ENCODE results near the gene MEF2C. TPM values are rescaled to one million over a fixed set of nuclear protein-coding genes. Genes with fewer than 3 reads are reported as not detected.
"Not testable (repeated sequence)": the region's sequence is repeated elsewhere in the genome, so short reads cannot be mapped to it uniquely, and the experiment has no call there.

MEF2C gene
- total RNA-seq, 1 donor: 30.0 TPM

GRCh38 chr5:88858392-88858791 is 24.6 kb downstream of the MEF2C start:
- Histone ChIP-seq H3K4me1 (ENCODE audit: insufficient read depth, low read length) (no peaks in the 10 kb centered on the region), H3K9me3 (ENCODE audit: low read depth, low read length) (no peaks in the 10 kb centered on the region), H3K4me3 (ENCODE audit: low read length) (no peak overlapping the region), H3K27me3 (ENCODE audit: insufficient read depth, low read length) (no peaks in the 10 kb centered on the region)

GRCh38 chr5:88856381-88856780 is 26.6 kb downstream of the MEF2C start:
- H3K9me3 ChIP-seq (ENCODE audit: low read depth, low read length); H3K4me1 ChIP-seq (ENCODE audit: insufficient read depth, low read length); H3K4me3 ChIP-seq (ENCODE audit: low read length); H3K27me3 ChIP-seq (ENCODE audit: insufficient read depth, low read length): not testable (repeated sequence)

GRCh38 chr5:88854769-88855168 is 28.2 kb downstream of the MEF2C start:
- no peaks in the 10 kb centered on the region for H3K4me1 ChIP-seq (ENCODE audit: insufficient read depth, low read length)
- H3K27me3 ChIP-seq (ENCODE audit: insufficient read depth, low read length): no peaks in the 10 kb centered on the region
- H3K9me3 ChIP-seq (ENCODE audit: low read depth, low read length): no peaks in the 10 kb centered on the region
- H3K4me3 ChIP-seq (ENCODE audit: low read length): no peak overlapping the region

GRCh38 chr5:88847420-88847819 is 35.6 kb downstream of the MEF2C start:
- no peaks in the 10 kb centered on the region for H3K27me3 ChIP-seq (ENCODE audit: insufficient read depth, low read length)
- H3K4me3 ChIP-seq (ENCODE audit: low read length): no peak overlapping the region
- H3K4me1 ChIP-seq (ENCODE audit: insufficient read depth, low read length): peaks cover 8% of the 10 kb centered on the region
- no peaks in the 10 kb centered on the region for H3K9me3 ChIP-seq (ENCODE audit: low read depth, low read length)

- Histone ChIP-seq H3K4me3 (ENCODE audit: low read length) (no peak overlapping the region), H3K9me3 (ENCODE audit: low read depth, low read length) (no peaks in the 10 kb centered on the region), H3K27me3 (ENCODE audit: insufficient read depth, low read length) (no peaks in the 10 kb centered on the region), H3K4me1 (ENCODE audit: insufficient read depth, low read length) (peaks cover 8% of the 10 kb centered on the region)
Measured at GRCh38 chr5:88846434-88846833, 36.5 kb downstream of the MEF2C start.

- Histone ChIP-seq H3K9me3 (ENCODE audit: low read depth, low read length) (no peaks in the 10 kb centered on the region), H3K4me1 (ENCODE audit: insufficient read depth, low read length) (peaks cover 8% of the 10 kb centered on the region), H3K4me3 (ENCODE audit: low read length) (no peak overlapping the region), H3K27me3 (ENCODE audit: insufficient read depth, low read length) (no peaks in the 10 kb centered on the region)
Measured at GRCh38 chr5:88845081-88845697, 37.8 kb downstream of the MEF2C start.

- Histone ChIP-seq H3K4me3 (ENCODE audit: low read length) (no peak overlapping the region), H3K27me3 (ENCODE audit: insufficient read depth, low read length) (no peaks in the 10 kb centered on the region), H3K4me1 (ENCODE audit: insufficient read depth, low read length) (peaks cover 8% of the 10 kb centered on the region), H3K9me3 (ENCODE audit: low read depth, low read length) (no peaks in the 10 kb centered on the region)
Measured at GRCh38 chr5:88842784-88843183, 40.2 kb downstream of the MEF2C start.

GRCh38 chr5:88841212-88841611 is 41.8 kb downstream of the MEF2C start:
- Histone ChIP-seq H3K9me3 (ENCODE audit: low read depth, low read length) (no peaks in the 10 kb centered on the region), H3K4me3 (ENCODE audit: low read length) (no peak overlapping the region), H3K27me3 (ENCODE audit: insufficient read depth, low read length) (no peaks in the 10 kb centered on the region), H3K4me1 (ENCODE audit: insufficient read depth, low read length) (peaks cover 14% of the 10 kb centered on the region)

- H3K4me1 ChIP-seq (ENCODE audit: insufficient read depth, low read length): peaks cover 8% of the 10 kb centered on the region
- no peak overlapping the region for H3K4me3 ChIP-seq (ENCODE audit: low read length)
- no peaks in the 10 kb centered on the region for H3K9me3 ChIP-seq (ENCODE audit: low read depth, low read length)
- no peaks in the 10 kb centered on the region for H3K27me3 ChIP-seq (ENCODE audit: insufficient read depth, low read length)
Measured at GRCh38 chr5:88840495-88840894, 42.5 kb downstream of the MEF2C start.

GRCh38 chr5:88839238-88839637 is 43.7 kb downstream of the MEF2C start:
- Histone ChIP-seq H3K27me3 (ENCODE audit: insufficient read depth, low read length) (no peaks in the 10 kb centered on the region), H3K9me3 (ENCODE audit: low read depth, low read length) (no peaks in the 10 kb centered on the region), H3K4me1 (ENCODE audit: insufficient read depth, low read length) (peaks cover 10% of the 10 kb centered on the region), H3K4me3 (ENCODE audit: low read length) (no peak overlapping the region)

GRCh38 chr5:88838500-88838899 is 44.5 kb downstream of the MEF2C start:
- no peak overlapping the region for H3K4me3 ChIP-seq (ENCODE audit: low read length)
- peaks cover 16% of the 10 kb centered on the region for H3K4me1 ChIP-seq (ENCODE audit: insufficient read depth, low read length)
- no peaks in the 10 kb centered on the region for H3K27me3 ChIP-seq (ENCODE audit: insufficient read depth, low read length)
- H3K9me3 ChIP-seq (ENCODE audit: low read depth, low read length): no peaks in the 10 kb centered on the region

- Histone ChIP-seq H3K4me3 (ENCODE audit: low read length) (no peak overlapping the region), H3K9me3 (ENCODE audit: low read depth, low read length) (no peaks in the 10 kb centered on the region), H3K4me1 (ENCODE audit: insufficient read depth, low read length) (peaks cover 16% of the 10 kb centered on the region), H3K27me3 (ENCODE audit: insufficient read depth, low read length) (no peaks in the 10 kb centered on the region)
Measured at GRCh38 chr5:88837817-88838216, 45.2 kb downstream of the MEF2C start.

- Histone ChIP-seq H3K27me3 (ENCODE audit: insufficient read depth, low read length) (no peaks in the 10 kb centered on the region), H3K4me1 (ENCODE audit: insufficient read depth, low read length) (peaks cover 16% of the 10 kb centered on the region), H3K9me3 (ENCODE audit: low read depth, low read length) (no peaks in the 10 kb centered on the region), H3K4me3 (ENCODE audit: low read length) (no peak overlapping the region)
Measured at GRCh38 chr5:88837222-88837621, 45.8 kb downstream of the MEF2C start.

- Histone ChIP-seq H3K4me1 (ENCODE audit: insufficient read depth, low read length) (peaks cover 16% of the 10 kb centered on the region), H3K4me3 (ENCODE audit: low read length) (no peak overlapping the region), H3K9me3 (ENCODE audit: low read depth, low read length) (no peaks in the 10 kb centered on the region), H3K27me3 (ENCODE audit: insufficient read depth, low read length) (no peaks in the 10 kb centered on the region)
Measured at GRCh38 chr5:88836195-88836838, 46.7 kb downstream of the MEF2C start.

- H3K4me3 ChIP-seq (ENCODE audit: low read length): no peak overlapping the region
- H3K9me3 ChIP-seq (ENCODE audit: low read depth, low read length): no peaks in the 10 kb centered on the region
- H3K4me1 ChIP-seq (ENCODE audit: insufficient read depth, low read length): peaks cover 27% of the 10 kb centered on the region
Measured at GRCh38 chr5:88834499-88834898, 48.5 kb downstream of the MEF2C start.

GRCh38 chr5:88834131-88834462 is 48.9 kb downstream of the MEF2C start:
- Histone ChIP-seq H3K4me3 (ENCODE audit: low read length) (no peak overlapping the region), H3K27me3 (ENCODE audit: insufficient read depth, low read length) (no peaks in the 10 kb centered on the region), H3K9me3 (ENCODE audit: low read depth, low read length) (no peaks in the 10 kb centered on the region), H3K4me1 (ENCODE audit: insufficient read depth, low read length) (peaks cover 30% of the 10 kb centered on the region)

More at GRCh38 chr5:88834499-88834898, 48.5 kb downstream of the MEF2C start:
- no peaks in the 10 kb centered on the region for H3K27me3 ChIP-seq (ENCODE audit: insufficient read depth, low read length)
